GM12891 (cell line): ENCODE data around the gene SLC26A8.
"Not testable (repeated sequence)": the region's sequence is repeated elsewhere in the genome, so short reads cannot be mapped to it uniquely, and the experiment has no call there.

Source experiments
- PAX5 ChIP-seq: IDR thresholded peaks from 2 replicates; pipeline ENCODE4 v1.6.1; 2011; ENCODE audit warnings: low read length, moderate library complexity, mild to moderate bottlenecking; ENCODE audit not compliant: insufficient read depth, severe bottlenecking
- POLR2A ChIP-seq: IDR thresholded peaks from 2 replicates; pipeline ENCODE4 v1.6.1; 2011; ENCODE audit warnings: low read depth, low read length, control low read depth
- POLR2AphosphoS5 ChIP-seq: IDR thresholded peaks from 2 replicates; pipeline ENCODE4 v1.6.1; 2011; ENCODE audit warnings: low read depth, low read length, control low read depth

DNA sequence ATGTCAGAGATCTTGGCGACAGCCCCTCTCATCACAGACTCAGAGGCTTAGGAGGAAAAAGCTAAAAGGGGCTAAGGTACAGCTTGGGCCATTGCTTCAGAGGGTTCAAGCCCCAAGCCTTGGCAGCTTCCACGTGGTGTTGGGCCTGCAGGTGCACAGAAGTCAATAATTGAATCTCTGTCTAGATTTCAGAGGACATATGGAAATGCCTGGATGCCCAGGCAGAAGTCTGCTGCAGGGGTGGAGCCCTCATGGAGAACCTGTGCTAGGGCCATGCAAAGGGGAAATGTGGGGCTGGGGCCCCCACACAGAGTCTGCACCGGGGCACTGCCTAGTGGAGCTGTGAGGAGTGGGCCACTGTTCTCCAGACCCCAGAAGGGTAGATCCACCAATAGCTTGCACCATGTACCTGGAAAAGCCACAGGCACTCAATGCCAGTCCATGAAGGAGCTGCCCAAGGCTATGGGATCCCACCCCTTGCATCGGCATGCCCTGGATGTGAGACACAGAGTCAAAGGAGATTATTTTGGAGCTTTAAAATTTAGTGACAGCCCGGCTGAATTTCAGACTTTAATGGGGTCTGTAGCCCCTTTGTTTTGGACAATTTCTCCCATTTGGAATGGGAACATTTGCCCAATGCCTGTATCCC is 115.6 kb downstream of the SLC26A8 start:
- not testable (repeated sequence) for TF ChIP-seq PAX5, POLR2AphosphoS5, POLR2A
